ENCODE data around the gene ACMSD. TPM values are rescaled to one million over a fixed set of nuclear protein-coding genes. Genes with fewer than 3 reads are reported as not detected.

Gene ACMSD
- total RNA-seq, 1 donor from 2014 or later = not detected

GRCh38 chr2:134943540-134943939, 105.1 kb downstream of the ACMSD start:
- intact Hi-C loops (cut with micrococcal nuclease) = no loop called here

GRCh38 chr2:134944975-134945374, 106.6 kb downstream of the ACMSD start:
- intact Hi-C loops (cut with micrococcal nuclease) = no loop called here

GRCh38 chr2:134946073-134946472, 107.7 kb downstream of the ACMSD start:
- intact Hi-C loops (cut with micrococcal nuclease) = no loop called here

GRCh38 chr2:134949981-134950708, 111.7 kb downstream of the ACMSD start:
- intact Hi-C loops (cut with micrococcal nuclease) = loop anchor here (5.0 kb wide), 1 partner anchor 33 kb away; the partner anchor contains the start of gene CCNT2

- intact Hi-C loops (cut with micrococcal nuclease) = loop anchor here (5.0 kb wide), 1 partner anchor 34 kb away; the partner anchor contains the start of gene CCNT2
Measured at GRCh38 chr2:134950886-134951285, 112.5 kb downstream of the ACMSD start.

Other genes with a start within 250 kb of the ACMSD start
- 0.25 and 0.30 TPM in 2 replicates for gene TMEM163, start 119.6 kb upstream of the ACMSD start, total RNA-seq
- 43.2 and 43.7 TPM in 2 replicates for gene CCNT2, start 80.2 kb downstream of the ACMSD start, total RNA-seq
- not detected in 2 replicates for gene MAP3K19, start 208.8 kb downstream of the ACMSD start, total RNA-seq
- gene RAB3GAP1, start 213.7 kb downstream of the ACMSD start, total RNA-seq = 22.3 and 22.8 TPM in 2 replicates